Raji (cell line): Measurements from ENCODE around the gene AOX1.

Experiments
- POLR2A ChIP-seq: IDR thresholded peaks from 2 replicates; pipeline ENCODE4 v1.6.1; 2011; ENCODE audit warnings: low read depth, low read length, control low read depth; ENCODE audit not compliant: insufficient read depth

AOX1 gene

DNA sequence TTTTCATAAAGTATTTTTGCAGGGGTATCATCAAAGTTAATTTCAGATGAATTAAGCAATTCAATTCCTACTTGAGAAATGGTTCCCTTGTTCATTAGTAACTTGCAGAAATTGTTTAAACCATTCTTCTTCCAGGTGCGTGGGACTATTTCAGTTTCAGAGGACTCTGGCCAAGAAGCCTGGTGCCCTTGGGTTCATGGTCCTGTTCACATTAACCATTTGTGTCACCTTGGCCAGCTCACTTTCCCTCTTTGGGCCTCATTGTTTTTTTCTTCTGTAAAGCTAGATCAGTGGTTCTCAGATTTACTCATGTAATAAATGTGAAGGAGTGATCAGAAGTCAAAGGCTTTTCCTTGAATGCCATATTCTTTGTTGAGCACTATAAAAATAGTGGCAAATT lies 113.5 kb downstream of the AOX1 start:
- TF ChIP-seq POLR2A, result no peak

DNA sequence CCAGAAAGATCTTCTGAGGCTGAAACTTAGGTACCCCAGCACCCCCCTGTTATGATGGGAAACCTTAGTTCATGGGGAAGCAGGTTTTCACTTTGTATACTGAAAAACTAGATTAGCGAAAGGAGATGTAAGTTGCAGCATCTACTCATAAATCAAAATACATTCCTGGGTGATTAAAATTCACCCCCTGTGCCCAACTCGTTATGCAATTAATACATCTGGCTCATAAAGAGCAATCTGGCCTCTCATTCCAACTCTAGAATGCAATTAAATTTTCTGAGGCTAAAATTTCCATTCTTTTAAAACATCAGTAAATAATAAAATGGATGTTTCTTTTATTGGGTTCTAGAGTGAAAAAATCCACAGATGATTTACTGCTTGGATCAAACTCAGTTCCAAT lies 115.0 kb downstream of the AOX1 start:
- TF ChIP-seq POLR2A, result no peak

DNA sequence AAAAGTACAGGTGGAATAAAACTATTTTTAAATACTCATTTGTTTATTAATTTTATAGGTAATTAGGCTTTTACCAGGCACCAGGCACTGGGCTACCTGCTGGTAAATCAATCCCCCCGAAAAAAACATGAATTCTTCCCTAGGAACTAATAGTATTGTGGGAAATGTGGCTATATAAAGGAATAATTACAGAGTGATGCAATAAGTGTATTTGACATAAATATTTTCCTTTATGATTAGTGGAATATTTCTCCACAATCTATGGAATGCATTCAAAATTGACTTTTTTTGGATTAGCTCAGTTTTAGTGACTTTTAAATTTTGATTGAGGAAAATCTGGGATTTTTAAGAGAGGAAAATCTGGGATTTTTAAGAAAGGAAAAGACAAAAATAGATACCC lies 116.2 kb downstream of the AOX1 start:
- no peak for TF ChIP-seq POLR2A

GRCh38 chr2:200702646-200703118 lies 116.9 kb downstream of the AOX1 start:
- TF ChIP-seq POLR2A, result no peak

- no peak for TF ChIP-seq POLR2A
Observed at GRCh38 chr2:200703127-200703925, 117.5 kb downstream of the AOX1 start.

GRCh38 chr2:200703926-200704637 lies 118.3 kb downstream of the AOX1 start:
- TF ChIP-seq POLR2A, result no peak

DNA sequence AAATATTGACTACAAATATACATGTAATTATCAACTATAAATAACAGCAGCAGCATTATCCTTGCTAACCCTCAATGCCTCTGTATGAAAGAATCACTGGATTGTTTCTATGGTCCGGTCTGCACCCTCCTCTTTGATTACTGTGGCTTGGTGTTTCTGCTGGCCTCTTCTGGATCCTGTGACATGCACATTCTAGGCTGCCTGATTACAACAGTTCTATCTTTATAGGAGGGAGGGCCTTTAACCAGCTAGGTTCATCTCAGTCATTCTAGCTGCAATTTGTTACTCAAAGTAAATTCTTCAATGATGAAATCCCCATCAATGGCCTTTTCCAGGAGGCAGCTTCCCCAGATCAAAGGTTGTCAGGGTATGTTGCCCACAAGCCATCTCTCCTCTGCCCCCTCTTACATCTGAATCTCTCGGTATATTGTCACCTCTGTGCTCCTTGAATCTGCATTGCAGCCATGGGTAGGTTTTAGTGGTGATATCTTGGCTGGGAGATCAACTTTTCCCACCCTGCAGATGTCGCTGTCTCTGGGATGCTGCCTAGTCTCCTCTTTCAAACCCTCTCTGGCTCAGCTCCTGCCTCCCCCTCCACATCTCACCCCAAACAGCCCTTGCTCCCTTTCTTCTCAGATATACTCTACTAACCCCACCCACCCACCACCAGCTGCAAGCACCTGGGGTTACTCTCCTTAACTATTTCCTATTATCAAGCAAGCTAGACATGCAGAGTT lies 119.7 kb downstream of the AOX1 start:
- TF ChIP-seq POLR2A, result no peak

DNA sequence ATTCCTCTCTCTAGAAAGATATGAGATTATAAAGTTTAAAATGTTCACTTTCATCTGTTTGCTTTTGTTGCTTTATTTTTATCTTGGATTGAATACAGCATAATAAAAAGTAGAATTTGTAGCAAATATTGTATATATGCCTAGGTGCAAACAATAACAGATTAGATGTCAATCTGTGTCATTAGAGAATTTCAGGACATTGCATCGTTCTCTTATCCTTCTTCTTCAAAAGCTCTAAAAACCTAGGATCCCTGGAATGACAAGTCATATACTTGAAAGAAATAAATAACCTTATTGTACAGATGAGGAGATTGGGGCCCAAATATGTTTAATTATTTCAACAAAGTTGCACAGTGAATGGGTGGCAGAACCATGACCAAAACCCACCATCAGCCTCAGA lies 123.1 kb downstream of the AOX1 start:
- TF ChIP-seq POLR2A, result no peak

GRCh38 chr2:200713003-200713703 lies 127.3 kb downstream of the AOX1 start:
- TF ChIP-seq POLR2A, result no peak

DNA sequence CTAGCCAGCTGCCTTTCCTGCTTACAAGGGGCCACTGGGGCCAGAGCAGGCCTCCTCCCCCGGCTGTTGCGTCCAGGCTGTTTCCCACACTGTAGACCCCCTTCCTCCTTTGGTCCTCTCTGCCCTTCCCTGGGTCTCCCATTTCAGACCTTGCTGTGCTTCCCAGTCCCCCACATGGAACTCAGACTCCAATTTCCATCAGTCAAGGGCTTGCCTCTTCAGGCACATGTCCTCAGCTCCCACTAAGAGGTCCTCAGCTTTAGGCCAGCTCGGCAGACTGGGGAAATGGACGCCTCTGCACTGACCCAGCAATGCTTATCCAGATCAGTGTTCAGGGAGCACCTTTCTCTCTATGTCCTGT lies 127.9 kb downstream of the AOX1 start:
- TF ChIP-seq POLR2A, result no peak

- TF ChIP-seq POLR2A, result no peak
Observed at GRCh38 chr2:200716386-200716785, 130.6 kb downstream of the AOX1 start.
